H1 (cell line): ENCODE results near the gene CACNA2D1. TPM values are rescaled to one million over a fixed set of nuclear protein-coding genes. Genes with fewer than 3 reads are reported as not detected.

ENCODE experiments used
- CTCF ChIA-PET: fragments of 300-600 bp; sonication (Branson Sonifier 250); formaldehyde crosslinking; loops from one replicate; lab custom pipeline; 2021; ENCODE audit not compliant: partially characterized antibody; lab: Charles Lee
- POLR2A ChIA-PET: fragments of 300-600 bp; sonication (Branson Sonifier 250); formaldehyde crosslinking; loops from one replicate; lab custom pipeline; 2021; ENCODE audit warnings: inconsistent platforms; ENCODE audit not compliant: partially characterized antibody; lab: Charles Lee
- DNase-seq, 2 experiments: peaks; one replicate each; pipeline versions ENCODE4 v3.0.0 to v3.0.0-alpha.2; 2010 to 2022; ENCODE audit warnings: low spot score in 2 of 2, low read depth in 1 of 2, mixed read lengths in 1 of 2
- FAIRE-seq: peaks from 2 replicates; lab custom pipeline; 2011; peaks lifted over from hg19 to GRCh38; lab: Jason Lieb, UNC
- H2AFZ ChIP-seq: 2 replicates; pipeline ENCODE4 v1.8.1; 2012; ENCODE audit warnings: low read length, inconsistent platforms
- H2AK5ac ChIP-seq: 2 replicates; pipeline ENCODE4 v1.6.1; 2013; ENCODE audit warnings: low read depth, low read length
- H2BK120ac ChIP-seq: replicated peaks from 2 replicates; pipeline ENCODE3; 2013; ENCODE audit warnings: low read depth, low read length, inconsistent platforms
- H2BK12ac ChIP-seq: 2 replicates; pipeline ENCODE4 v1.6.1; 2013; ENCODE audit warnings: low read depth, low read length
- H2BK15ac ChIP-seq: 2 replicates; pipeline ENCODE4 v1.6.1; 2013; ENCODE audit warnings: low read length
- H2BK20ac ChIP-seq: 2 replicates; pipeline ENCODE4 v1.6.1; 2013; ENCODE audit warnings: low read length
- H2BK5ac ChIP-seq: 2 replicates; pipeline ENCODE4 v1.6.1; 2013; ENCODE audit warnings: low read depth, low read length
- H3K14ac ChIP-seq: 2 replicates; pipeline ENCODE4 v1.6.1; 2013; ENCODE audit warnings: inconsistent platforms; ENCODE audit not compliant: insufficient read length
- H3K18ac ChIP-seq: 2 replicates; pipeline ENCODE4 v1.6.1; 2013; ENCODE audit warnings: low read length; ENCODE audit errors: extremely low read depth
- H3K23ac ChIP-seq: 2 replicates; pipeline ENCODE4 v1.6.1; 2013; ENCODE audit warnings: inconsistent platforms; ENCODE audit not compliant: insufficient read length
- H3K23me2 ChIP-seq: 2 replicates; pipeline ENCODE4 v1.6.1; 2013; ENCODE audit warnings: low read depth, low read length
- H3K27ac ChIP-seq: 2 replicates; pipeline ENCODE4 v1.6.1; 2011; ENCODE audit warnings: low read depth, low read length, inconsistent platforms
- H3K27me3 ChIP-seq, 4 experiments: replicated peaks in 1 of 4; 1 replicate in 1 of 4; 2 replicates in 3 of 4; pipeline versions ENCODE4 v1.6.1 to v1.8.1; 2011 to 2013; ENCODE audit warnings: low read length in 3 of 4, mild to moderate bottlenecking in 3 of 4, inconsistent platforms in 2 of 4, mixed read lengths in 2 of 4, moderate library complexity in 1 of 4; ENCODE audit not compliant: control insufficient read depth in 3 of 4, insufficient read depth in 3 of 4; ENCODE audit errors: extremely low read depth in 1 of 4
- H3K36me3 ChIP-seq, 4 experiments: 2 replicates each; pipeline versions ENCODE4 v1.6.1 to v1.8.1; 2011 to 2013; ENCODE audit warnings: mild to moderate bottlenecking in 4 of 4, low read length in 3 of 4, moderate library complexity in 2 of 4, control low read depth in 1 of 4, inconsistent platforms in 1 of 4; ENCODE audit not compliant: insufficient read depth in 4 of 4, control insufficient read depth in 2 of 4
- H3K4ac ChIP-seq: replicated peaks from 2 replicates; pipeline ENCODE3; 2013; ENCODE audit warnings: low read length, low read depth, mixed read lengths, inconsistent platforms; ENCODE audit not compliant: insufficient read length
- H3K4me1 ChIP-seq, 4 experiments: replicated peaks in 1 of 4; 1 replicate in 1 of 4; 2 replicates in 3 of 4; pipeline versions ENCODE4 v1.6.1 to v1.8.1; 2011 to 2013; ENCODE audit warnings: low read length in 3 of 4, inconsistent platforms in 2 of 4, mixed read lengths in 1 of 4; ENCODE audit not compliant: insufficient read depth in 4 of 4, control insufficient read depth in 3 of 4
- H3K4me2 ChIP-seq, 2 experiments: 2 replicates each; pipeline versions ENCODE4 v1.6.1 to v1.8.1; 2011 to 2013; ENCODE audit warnings: low read depth in 2 of 2, low read length in 2 of 2, control low read depth in 1 of 2, inconsistent platforms in 1 of 2, mild to moderate bottlenecking in 1 of 2; ENCODE audit not compliant: insufficient read depth in 1 of 2
- H3K4me3 ChIP-seq, 4 experiments: fragments of 200-600, 300-600 bp in 1 of 4; sonication (generic), shearing (Covaris generic), sonication (Bioruptor Twin) in 1 of 4; 2 replicates each; pipeline versions ENCODE4 v1.5.1 to v1.8.1; 2011 to 2016; ENCODE audit warnings: low read length in 4 of 4, low read depth in 3 of 4, control low read depth in 2 of 4, inconsistent platforms in 2 of 4, mild to moderate bottlenecking in 2 of 4, mixed read lengths in 1 of 4, moderate library complexity in 1 of 4; ENCODE audit not compliant: insufficient read depth in 2 of 4; ENCODE audit errors: extremely low read depth in 1 of 4
- H3K56ac ChIP-seq: replicated peaks from 2 replicates; pipeline ENCODE3; 2013; ENCODE audit warnings: low read depth, mild to moderate bottlenecking, mixed read lengths, low read length, inconsistent platforms; ENCODE audit not compliant: insufficient read length
- H3K79me1 ChIP-seq: 2 replicates; pipeline ENCODE4 v1.6.1; 2013; ENCODE audit warnings: low read depth, low read length, control low read depth
- H3K79me2 ChIP-seq, 2 experiments: 2 replicates each; pipeline versions ENCODE4 v1.6.1 to v1.8.1; 2012 to 2013; ENCODE audit warnings: low read length in 2 of 2, mild to moderate bottlenecking in 2 of 2, inconsistent platforms in 1 of 2; ENCODE audit not compliant: insufficient read depth in 2 of 2, control insufficient read depth in 1 of 2
- H3K9ac ChIP-seq, 4 experiments: replicated peaks in 1 of 4; 1 replicate in 1 of 4; 2 replicates in 3 of 4; pipeline versions ENCODE4 v1.6.1 to v1.8.1; 2011 to 2013; ENCODE audit warnings: low read depth in 3 of 4, low read length in 3 of 4, control low read depth in 2 of 4, mild to moderate bottlenecking in 2 of 4, moderate library complexity in 2 of 4, inconsistent platforms in 1 of 4; ENCODE audit errors: extremely low read depth in 1 of 4
- H3K9me3 ChIP-seq, 2 experiments: 2 replicates each; pipeline versions ENCODE4 v1.6.1 to v1.8.1; 2012 to 2013; ENCODE audit warnings: mild to moderate bottlenecking in 2 of 2, moderate library complexity in 2 of 2, control low read depth in 1 of 2, inconsistent platforms in 1 of 2, low read depth in 1 of 2, low read length in 1 of 2, mixed read lengths in 1 of 2; ENCODE audit not compliant: insufficient read depth in 2 of 2
- H4K20me1 ChIP-seq, 2 experiments: replicated peaks in 1 of 2; 2 replicates each; pipeline versions ENCODE3 to v1.8.1; 2011 to 2013; ENCODE audit warnings: inconsistent platforms in 2 of 2, low read length in 2 of 2, mild to moderate bottlenecking in 1 of 2; ENCODE audit not compliant: insufficient read depth in 2 of 2, control insufficient read depth in 1 of 2
- H4K5ac ChIP-seq: 2 replicates; pipeline ENCODE4 v1.6.1; 2013; ENCODE audit warnings: low read length, low read depth, mixed read lengths, inconsistent platforms; ENCODE audit not compliant: insufficient read length
- H4K8ac ChIP-seq: 2 replicates; pipeline ENCODE4 v1.8.0; 2013; ENCODE audit warnings: mild to moderate bottlenecking, moderate library complexity, low read length, inconsistent platforms; ENCODE audit not compliant: insufficient read depth; ENCODE audit errors: extremely low read depth
- H4K91ac ChIP-seq: replicated peaks from 2 replicates; pipeline ENCODE3; 2013; ENCODE audit warnings: low read length, mixed read lengths, inconsistent platforms; ENCODE audit not compliant: insufficient read length
- BRCA1 ChIP-seq: IDR thresholded peaks from 2 replicates; pipeline ENCODE4 v1.6.1; 2012; ENCODE audit warnings: low read depth, low read length, improper control_type of control experiment
- CEBPB ChIP-seq: IDR thresholded peaks from 2 replicates; pipeline ENCODE4 v1.6.1; 2012; ENCODE audit warnings: low read depth, low read length
- CTBP2 ChIP-seq: IDR thresholded peaks from 2 replicates; pipeline ENCODE4 v1.7.0; 2011; ENCODE audit warnings: borderline replicate concordance, mild to moderate bottlenecking, moderate library complexity, mixed read lengths, low read length; ENCODE audit not compliant: insufficient read depth, insufficient read length
- GTF2F1 ChIP-seq: IDR thresholded peaks from 2 replicates; pipeline ENCODE4 v1.6.1; 2012; ENCODE audit warnings: low read depth, low read length, improper control_type of control experiment, borderline replicate concordance
- HDAC6 ChIP-seq: IDR thresholded peaks from one replicate; pipeline ENCODE4 v1.7.1; 2012; ENCODE audit warnings: low read depth, mild to moderate bottlenecking, inconsistent platforms, low read length, moderate library complexity
- JUND ChIP-seq: IDR thresholded peaks from 2 replicates; pipeline ENCODE4 v1.6.1; 2011; ENCODE audit warnings: mild to moderate bottlenecking, improper control_type of control experiment, low read length
- MAFK ChIP-seq: IDR thresholded peaks from 2 replicates; pipeline ENCODE4 v1.6.1; 2012; ENCODE audit warnings: low read depth, mild to moderate bottlenecking, improper control_type of control experiment, low read length
- RFX5 ChIP-seq: IDR thresholded peaks from 2 replicates; pipeline ENCODE4 v1.6.1; 2011; ENCODE audit warnings: low read depth, low read length, improper control_type of control experiment, borderline replicate concordance
- RNF2 ChIP-seq: fragments of 200-900, 300-1000 bp; sonication (generic); IDR thresholded peaks from 2 replicates; pipeline ENCODE4 v1.7.1; 2016; ENCODE audit warnings: borderline replicate concordance, low read depth, mild to moderate bottlenecking, antibody characterized with exemption, low read length; ENCODE audit not compliant: poor library complexity, severe bottlenecking; ENCODE audit errors: missing control alignments
- SP4 ChIP-seq: IDR thresholded peaks from 2 replicates; pipeline ENCODE4 v1.6.1; 2012; ENCODE audit warnings: low read length, inconsistent platforms
- TCF12 ChIP-seq: IDR thresholded peaks from 2 replicates; pipeline ENCODE4 v1.6.1; 2011; ENCODE audit warnings: low read depth, mild to moderate bottlenecking, low read length
- WGBS, 2 experiments: shearing (Covaris generic) in 1 of 2; methylation state at CpG; one replicate each; pipeline versions ENCODE4 v1.1.6 to v1.1.7; 2013 to 2015; ENCODE audit warnings: low lambda C conversion rate in 2 of 2, mixed read lengths in 2 of 2, inconsistent platforms in 1 of 2, low coverage in 1 of 2, missing lambda C conversion rate in 1 of 2; ENCODE audit not compliant: insufficient replicate concordance in 2 of 2, insufficient coverage in 1 of 2, insufficient read length in 1 of 2; ENCODE audit errors: extremely low coverage in 1 of 2, missing lambda C conversion rate in 1 of 2; 5-methylcytosine and 5-hydroxymethylcytosine counted together
- polyA plus RNA-seq, 7 experiments: library from polyadenylated mRNA; depleted of rRNA in 3 of 7; stranded (reverse) in 5 of 7; unstranded in 2 of 7; fragments of >200 nt in 5 of 7; fragments of 200-250 nt in 2 of 7; gene quantifications; 1 replicate in 5 of 7; 2 replicates in 1 of 7; 4 replicates in 1 of 7; pipeline versions ENCODE4 v1.2.1 to v1.2.3, GENCODE V29; 2011 to 2013; ENCODE audit warnings: missing spikeins in 2 of 7, mixed read lengths in 2 of 7
- total RNA-seq: library from RNA; stranded (reverse); fragmentation: NEBNext Ultra II Directional; extraction: Animal tissue kit (Norgen Biotek cat#: 25700); gene quantifications from 2 replicates; pipeline ENCODE4 v1.2.1, GENCODE V29; 2021
- TF ChIP-seq, protein P1 (sequence below): IDR thresholded peaks from 2 replicates; pipeline ENCODE4 v1.6.1; 2012; ENCODE audit warnings: inconsistent platforms

CACNA2D1 gene
- total and polyA plus RNA-seq, 2 of the 8 experiments (the other 6 are each of a cell fraction or from before 2014, with no cell fraction given), result 4.3 to 27.3 TPM

DNA sequence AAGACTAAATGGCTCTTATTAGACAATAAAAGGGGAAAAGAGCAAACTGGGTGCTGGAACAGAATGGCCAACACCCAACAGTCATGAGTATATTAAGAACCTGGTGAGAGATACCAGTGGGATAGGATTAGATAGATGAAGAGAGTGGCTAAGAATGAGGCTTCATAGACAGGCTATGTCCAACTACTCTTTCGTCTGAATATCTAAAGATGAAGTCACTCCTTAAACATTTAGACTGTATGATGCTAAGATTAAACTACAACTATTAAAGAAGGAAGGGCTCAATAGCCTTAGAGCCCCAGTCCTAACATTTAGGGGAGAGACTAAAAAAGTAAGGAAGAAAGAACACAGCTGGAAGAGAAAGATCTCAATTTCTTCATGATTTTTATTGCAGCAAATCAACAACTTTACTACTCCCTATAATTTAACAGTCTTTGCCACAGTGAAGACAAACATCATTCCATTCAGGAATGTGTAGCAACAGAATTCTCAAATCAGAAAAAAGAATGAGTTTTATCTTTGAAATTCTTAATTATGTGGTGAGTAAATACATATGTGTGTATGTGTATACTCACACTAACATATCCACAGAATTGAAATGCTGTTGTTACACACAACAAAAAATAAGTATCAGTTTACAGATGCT is 45.6 kb downstream of the CACNA2D1 start:
- 96% methylated on average over 1 of the region's 1 CpG; no CpG with 5 or more reads in 1 of the 2 experiments for WGBS, 2 experiments
- H4K5ac ChIP-seq, result no peak overlapping the region
- no peaks in the 10 kb centered on the region for H3K36me3 ChIP-seq
- no peak overlapping the region for H2BK20ac ChIP-seq
- H3K4me3 ChIP-seq, result no peak overlapping the region
- H2BK15ac ChIP-seq, result no peak overlapping the region
- no peaks in the 10 kb centered on the region for H4K20me1 ChIP-seq
- H3K56ac ChIP-seq, result no peak overlapping the region
- no peak overlapping the region for H3K27ac ChIP-seq
- H3K9ac ChIP-seq, result no peak overlapping the region
- no peak overlapping the region for H2AFZ ChIP-seq
- no peaks in the 10 kb centered on the region for H3K9me3 ChIP-seq
- TF ChIP-seq HDAC6, result no peak
- TF ChIP-seq MAFK, result no peak
- TF ChIP-seq RFX5, result no peak
- TF ChIP-seq JUND, result no peak
- TF ChIP-seq CTBP2, result no peak
- TF ChIP-seq CEBPB, result no peak
- TF ChIP-seq SP4, result no peak
- no peak for TF ChIP-seq RNF2
- no peak for TF ChIP-seq TCF12
- no peak for TF ChIP-seq BRCA1
- TF ChIP-seq GTF2F1, result no peak
- TF ChIP-seq, protein P1, sequence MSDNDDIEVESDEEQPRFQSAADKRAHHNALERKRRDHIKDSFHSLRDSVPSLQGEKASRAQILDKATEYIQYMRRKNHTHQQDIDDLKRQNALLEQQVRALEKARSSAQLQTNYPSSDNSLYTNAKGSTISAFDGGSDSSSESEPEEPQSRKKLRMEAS, result no peak
- TF ChIP-seq, all 59 proteins: peak for 0
- Histone ChIP-seq H3K27me3 (no peaks in the 10 kb centered on the region), H3K23me2 (no peaks in the 10 kb centered on the region), H3K18ac (no peak overlapping the region), H4K91ac (no peak overlapping the region), H3K4me1 (no peaks in the 10 kb centered on the region), H2BK5ac (no peak overlapping the region), H3K4ac (no peak overlapping the region), H3K79me1 (no peaks in the 10 kb centered on the region), H4K8ac (no peak overlapping the region), H2AK5ac (no peak overlapping the region), H3K4me2 (no peak overlapping the region), H3K14ac (no peak overlapping the region), H2BK120ac (no peak overlapping the region), H3K23ac (no peak overlapping the region), H3K79me2 (peaks cover 0 to 6% of the 10 kb centered on the region in 2 experiments; a peak in 1 of 4 replicates), H2BK12ac (no peak overlapping the region)
- POLR2A ChIA-PET, result no interaction called here
- no peak for FAIRE-seq
- no peak for DNase-seq
- CTCF ChIA-PET, result no interaction called here
